OCI-M2 (cell line): ENCODE results near the gene KDM5A.

ENCODE experiments used
- DNase-seq: peaks from one replicate; lab custom pipeline; 2025; ENCODE audit not compliant: unreplicated experiment; lab: John Stamatoyannopoulos, UW

KDM5A gene

DNA sequence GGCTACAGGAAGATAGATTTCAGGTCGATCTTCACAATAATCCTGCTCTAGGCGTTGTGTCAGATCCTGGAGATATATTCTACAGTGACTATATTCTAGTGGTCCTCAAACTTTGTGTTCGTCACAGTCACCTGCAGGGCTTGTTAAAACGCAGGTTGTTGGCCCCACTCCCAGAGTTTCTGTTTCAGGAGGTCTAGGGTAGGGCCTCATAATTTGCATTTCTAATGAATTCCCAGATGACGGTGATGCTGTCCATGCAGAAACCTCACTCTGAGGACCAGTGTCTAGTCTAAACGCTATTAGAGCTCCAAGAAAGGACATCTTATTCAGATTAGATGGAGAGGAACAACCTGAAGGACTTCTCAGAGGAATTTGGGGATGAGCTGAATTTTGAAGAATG, 113.3 kb downstream of the KDM5A start:
- DNase-seq = no peak

GRCh38 chr12:273382-273781, 115.7 kb downstream of the KDM5A start:
- no peak for DNase-seq

- no peak for DNase-seq
These were observed 116.2 kb downstream of the KDM5A start for GRCh38 chr12:272942-273341.

GRCh38 chr12:271161-271560, 118.0 kb downstream of the KDM5A start:
- no peak for DNase-seq

DNA sequence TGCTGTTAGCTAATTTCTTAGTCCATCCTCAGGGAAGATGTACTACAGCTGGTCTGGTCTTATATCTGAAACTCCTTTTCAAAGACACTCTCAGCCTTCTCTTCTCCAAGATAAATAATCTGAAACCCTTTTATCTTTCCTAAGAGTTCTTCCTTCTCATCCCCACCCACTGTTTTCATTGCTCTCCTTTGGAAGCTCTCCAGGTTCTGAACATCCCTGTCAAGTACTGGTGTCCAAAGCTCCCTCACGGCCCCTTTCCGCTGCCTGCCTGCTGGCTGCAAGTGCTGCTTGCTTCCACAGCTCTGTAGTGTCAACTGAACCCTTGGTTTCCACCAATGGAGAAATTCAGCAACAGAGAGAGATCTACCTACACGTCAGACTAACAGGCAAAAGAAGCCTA, 119.9 kb downstream of the KDM5A start:
- no peak for DNase-seq

DNA sequence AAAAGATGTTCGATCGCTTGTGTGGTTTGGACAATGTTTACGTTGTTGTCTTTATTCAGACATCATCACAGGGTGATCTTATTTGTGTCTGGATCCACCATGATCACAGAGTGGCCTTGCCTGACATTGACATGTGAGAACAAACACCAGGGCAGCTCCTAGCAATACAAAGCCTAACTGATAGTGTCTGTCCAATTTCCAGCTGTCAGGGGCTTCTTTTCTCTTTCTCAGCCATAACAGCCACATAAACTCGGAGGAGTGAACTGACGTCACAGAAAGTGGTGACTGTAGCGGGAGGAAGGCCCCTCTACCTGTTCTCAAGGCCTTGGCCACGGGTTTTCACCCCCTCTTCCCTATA, 120.7 kb downstream of the KDM5A start:
- DNase-seq = no peak

- no peak for DNase-seq
These were observed 121.3 kb downstream of the KDM5A start for GRCh38 chr12:267581-268482.

DNA sequence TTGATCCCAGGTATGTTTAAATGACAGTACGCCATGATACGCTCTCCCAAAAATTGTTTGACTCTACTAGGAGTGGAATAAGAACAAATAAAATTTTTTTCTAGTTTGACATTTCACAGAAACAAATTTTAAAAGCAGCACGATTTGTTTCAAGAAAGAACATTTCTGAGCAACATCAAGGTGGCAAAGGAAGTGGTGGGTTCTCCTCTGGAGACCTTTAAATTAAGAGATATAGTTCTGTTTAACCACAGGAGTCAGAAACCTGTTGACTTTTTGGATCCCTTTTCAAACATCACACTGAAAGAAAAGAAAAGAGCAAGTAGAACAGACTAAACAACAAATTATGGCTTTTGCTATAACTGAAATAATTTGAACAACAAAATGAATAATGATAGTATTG, 124.0 kb downstream of the KDM5A start:
- no peak for DNase-seq

GRCh38 chr12:264269-264668, 124.9 kb downstream of the KDM5A start:
- DNase-seq = no peak

GRCh38 chr12:263574-263973, 125.5 kb downstream of the KDM5A start:
- DNase-seq = no peak

DNA sequence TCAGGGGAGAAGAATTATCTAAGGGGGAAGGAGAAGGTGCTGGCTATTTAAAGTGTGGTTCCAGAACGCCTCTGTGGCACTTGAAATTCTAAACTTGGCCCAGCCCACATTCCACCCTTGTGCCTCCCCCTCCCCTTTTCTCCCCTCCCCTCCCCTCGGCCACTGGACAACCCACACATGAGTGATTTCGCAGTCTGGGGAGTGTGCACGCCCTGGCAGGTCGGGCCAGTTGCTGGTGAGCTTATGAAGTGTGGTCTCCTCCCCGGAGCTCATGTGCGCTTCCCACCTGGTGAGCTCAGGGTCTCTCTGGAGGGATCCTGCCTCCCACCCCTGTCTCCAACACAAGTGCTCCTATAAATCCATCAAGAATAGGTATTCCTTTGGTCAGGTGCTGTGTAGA, 126.3 kb downstream of the KDM5A start, which contains the start of gene SLC6A13:
Gene SLC6A13, minus strand, starts transcription at position 20 of the 400 bp plus-strand sequence. CDS start 2,784 bp downstream, outside the sequence.
- no peak for DNase-seq

DNA sequence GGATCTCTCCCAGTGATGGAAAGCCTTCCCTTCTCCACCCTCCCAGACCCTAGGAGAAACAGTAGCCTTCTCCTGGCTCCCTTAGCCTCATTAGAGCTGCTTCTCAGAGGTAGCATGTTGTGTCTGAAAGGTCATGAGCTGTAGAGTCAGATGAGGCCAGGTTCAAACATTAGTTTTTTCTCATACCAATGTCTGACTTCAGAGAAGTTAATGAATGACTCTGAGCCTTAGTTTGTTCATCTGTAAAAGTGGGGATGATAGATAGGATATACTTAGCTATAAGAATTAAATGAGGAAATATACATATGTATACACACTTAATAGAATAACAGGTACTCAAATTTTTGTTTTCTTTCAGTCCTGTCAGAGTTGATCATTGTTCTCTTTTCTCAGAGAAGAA, 127.0 kb downstream of the KDM5A start:
- DNase-seq = no peak

DNA sequence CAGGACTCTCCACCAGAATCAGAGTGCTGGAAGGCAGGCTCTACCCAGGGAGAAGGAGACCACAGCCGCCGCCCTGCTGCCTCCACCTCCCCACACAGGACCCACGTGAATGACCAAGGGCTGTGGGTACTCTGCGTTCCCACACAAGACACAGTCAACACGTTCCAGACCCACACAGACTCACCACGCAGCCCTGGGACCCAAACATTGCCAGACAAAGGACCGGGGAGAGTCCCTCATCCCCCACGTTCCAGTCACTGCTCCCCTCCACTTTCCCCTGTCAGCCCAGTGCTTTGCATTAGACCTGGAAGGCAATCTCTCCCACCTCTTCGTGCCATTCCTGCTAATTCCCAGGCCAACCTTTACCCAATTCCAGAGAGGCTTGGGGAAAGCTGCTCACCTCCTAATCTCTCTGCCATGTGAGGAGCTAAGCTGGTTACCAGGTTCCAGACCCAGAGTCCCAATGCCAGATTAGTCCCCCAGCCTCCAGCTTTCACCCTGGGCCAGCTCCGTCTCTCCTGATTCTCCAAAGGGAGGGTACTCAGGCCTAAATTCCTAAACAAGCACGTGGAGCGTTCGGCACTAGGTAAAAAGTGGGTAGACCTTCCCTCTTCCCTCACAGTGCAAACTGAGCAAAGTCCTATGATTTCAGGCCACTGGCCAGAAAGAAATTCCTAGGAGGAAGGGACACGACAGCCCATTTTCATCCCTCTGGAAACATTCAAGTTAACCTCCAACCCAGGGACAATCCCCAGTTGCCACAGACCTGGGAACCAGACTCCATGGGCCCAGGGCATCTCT, 131.4 kb downstream of the KDM5A start:
- no peak for DNase-seq

DNA sequence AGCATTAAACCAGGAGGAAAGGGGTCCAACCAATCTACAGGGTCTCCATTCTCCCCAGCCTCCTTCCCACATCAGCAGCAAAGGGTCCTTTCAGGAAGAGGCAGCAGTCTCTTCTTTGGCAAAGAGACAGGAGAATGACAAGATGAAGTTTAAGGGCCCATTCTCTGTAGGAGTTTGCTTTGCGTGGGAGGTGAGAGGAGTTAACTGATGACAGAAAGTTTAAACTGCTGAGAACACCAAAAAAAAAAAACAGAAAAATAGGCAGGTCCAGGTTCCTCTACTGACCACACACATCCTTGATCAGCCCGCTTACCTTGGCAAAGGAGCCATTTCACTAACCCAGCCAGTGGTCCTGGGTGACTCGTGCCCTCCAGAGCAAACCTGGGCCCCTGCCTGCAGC, 132.2 kb downstream of the KDM5A start:
- DNase-seq = no peak

DNA sequence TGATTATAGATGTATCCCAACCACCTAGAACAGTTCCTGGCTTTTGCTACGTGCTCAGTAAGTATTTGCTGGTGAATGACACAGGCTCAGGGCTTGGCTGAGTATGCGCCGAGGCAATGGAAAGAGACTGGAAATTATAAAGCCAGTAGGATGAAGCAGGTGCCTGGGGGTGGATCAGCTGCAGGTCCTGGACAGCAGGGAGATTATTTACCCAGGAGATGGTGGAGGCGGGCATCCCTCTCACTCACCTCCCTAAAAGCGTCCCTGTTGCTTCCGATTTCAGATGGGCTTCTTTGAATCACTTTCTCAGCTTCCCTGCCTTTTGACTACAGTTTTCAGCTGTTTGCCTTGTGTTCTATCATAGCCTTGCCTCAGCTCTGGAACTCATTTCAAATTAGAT, 132.9 kb downstream of the KDM5A start:
- DNase-seq = no peak

DNA sequence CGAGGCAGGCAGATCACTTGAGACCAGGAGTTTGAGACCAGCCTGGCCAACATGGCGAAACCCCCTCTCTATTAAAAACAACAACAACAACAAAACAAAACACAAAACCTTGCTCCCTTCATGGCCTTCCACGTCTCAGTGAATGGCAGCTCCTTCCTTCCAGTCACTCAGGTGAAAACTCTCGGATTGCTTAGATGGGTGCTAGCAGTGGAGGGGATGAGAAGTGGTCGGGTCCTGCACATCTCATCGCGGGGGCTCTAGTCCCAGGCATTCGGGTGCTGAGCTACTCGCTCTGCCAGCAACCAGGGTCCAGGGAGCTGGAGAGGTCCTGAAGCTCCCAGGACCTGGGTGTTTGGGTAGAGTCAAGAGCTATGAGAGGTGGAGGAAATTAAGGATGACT, 134.2 kb downstream of the KDM5A start:
- DNase-seq = no peak

DNA sequence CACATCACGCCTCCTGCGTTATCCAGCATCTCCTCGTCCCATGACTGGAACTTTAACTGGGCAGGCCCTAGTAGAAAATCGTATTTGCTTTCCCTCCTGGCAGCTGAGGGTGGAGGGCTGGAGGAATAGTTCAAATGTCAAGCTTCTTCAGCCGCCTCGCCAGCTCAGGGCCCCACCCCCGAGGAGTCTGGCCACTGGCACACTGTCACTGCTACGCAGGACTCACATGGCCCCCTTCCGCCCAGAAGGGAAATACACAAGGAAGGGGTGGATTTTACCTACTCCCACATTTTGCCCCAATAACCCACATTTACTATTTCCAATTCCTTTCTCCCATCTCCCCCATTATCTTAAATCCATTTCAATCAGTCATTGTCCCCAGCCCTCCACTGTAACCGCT, 135.1 kb downstream of the KDM5A start:
- no peak for DNase-seq

DNA sequence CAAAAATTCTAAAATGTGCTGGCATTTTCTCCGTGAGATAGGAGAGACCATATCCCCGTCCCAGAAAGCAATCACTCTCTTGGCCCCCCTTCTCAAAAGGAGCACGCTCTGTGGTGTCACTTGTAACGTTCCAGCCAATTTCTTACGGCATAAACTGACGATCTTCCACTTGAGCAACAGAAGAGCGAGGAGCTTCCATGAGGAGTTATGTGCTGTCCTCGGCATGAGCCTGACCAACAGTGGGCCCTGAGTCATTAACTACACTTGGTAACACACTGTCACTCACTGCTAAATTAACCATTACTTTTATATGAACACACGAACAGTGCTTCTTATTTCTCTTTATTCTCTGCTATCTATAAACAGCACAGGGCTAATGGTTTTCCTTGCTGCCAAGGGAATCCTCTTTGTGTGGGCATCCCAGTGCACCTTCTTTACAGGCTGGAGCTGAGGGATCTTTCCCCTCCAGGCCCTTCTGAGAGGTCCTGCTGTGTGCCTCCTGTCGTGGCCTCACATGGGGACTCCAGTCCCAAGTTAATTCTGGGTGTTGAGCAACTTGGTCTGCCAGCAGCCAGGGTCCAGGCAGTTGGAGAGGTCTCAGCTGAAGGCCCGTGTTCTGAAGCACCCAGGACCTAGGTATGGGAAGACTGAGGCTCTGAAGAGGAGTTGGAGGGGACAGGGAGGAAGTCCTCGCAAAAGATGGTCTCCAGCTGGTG, 135.8 kb downstream of the KDM5A start:
- no peak for DNase-seq

GRCh38 chr12:252636-253035, 136.5 kb downstream of the KDM5A start:
- no peak for DNase-seq

DNA sequence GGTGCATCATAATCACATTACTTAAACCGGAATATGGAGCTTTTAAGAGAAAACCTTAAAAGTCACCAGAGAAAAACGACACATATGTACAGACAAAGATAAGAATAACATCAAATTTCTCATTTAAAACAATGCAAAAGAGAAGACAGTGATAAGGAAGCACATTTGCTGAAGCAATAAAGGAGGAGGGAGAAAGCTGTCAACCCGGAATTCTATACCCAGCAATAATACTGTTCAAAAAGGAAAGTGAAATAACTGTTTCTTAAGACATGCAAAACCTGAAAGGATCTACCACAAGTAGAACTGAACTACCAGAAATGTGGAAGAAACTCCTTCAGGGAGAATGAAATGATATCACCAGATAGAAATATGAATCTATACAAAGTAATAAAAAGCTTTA, 141.8 kb downstream of the KDM5A start:
- DNase-seq = no peak

DNA sequence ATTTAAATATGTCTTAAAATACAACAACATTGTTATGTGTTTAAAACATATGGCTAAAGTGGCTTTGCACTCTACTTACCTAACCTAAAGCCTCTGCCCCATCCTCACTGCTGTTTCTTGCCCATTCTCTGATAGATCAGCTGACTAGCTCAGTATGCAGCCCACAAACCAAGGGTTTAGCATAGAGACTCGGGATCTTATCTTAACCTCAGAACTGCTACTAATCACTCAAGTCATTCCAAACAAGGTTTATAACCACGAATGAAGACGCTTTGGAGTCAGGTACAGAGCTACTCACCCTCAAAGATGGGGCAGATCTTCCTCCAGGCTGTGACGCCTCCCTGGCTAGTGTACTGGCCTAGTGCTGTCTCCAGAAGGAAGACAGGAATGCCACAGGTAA, 145.7 kb downstream of the KDM5A start:
- no peak for DNase-seq

GRCh38 chr12:242496-242895, 146.6 kb downstream of the KDM5A start:
- no peak for DNase-seq
